Mucosa of stomach (tissue), 1 donor: Measurements from ENCODE around the gene WBP2.
"Not testable (repeated sequence)": the region's sequence is repeated elsewhere in the genome, so short reads cannot be mapped to it uniquely, and the experiment has no call there.

Source experiments
- H3K27me3 ChIP-seq: one replicate; pipeline ENCODE4 v1.7.0; 2013; ENCODE audit warnings: mild to moderate bottlenecking, low read length; ENCODE audit not compliant: control insufficient read depth, insufficient read depth
- H3K36me3 ChIP-seq: one replicate; pipeline ENCODE4 v1.7.0; 2013; ENCODE audit warnings: low read length; ENCODE audit not compliant: control insufficient read depth, insufficient read depth
- H3K4me1 ChIP-seq: one replicate; pipeline ENCODE4 v1.7.0; 2013; ENCODE audit warnings: mild to moderate bottlenecking, low read length; ENCODE audit not compliant: control insufficient read depth, insufficient read depth
- H3K4me3 ChIP-seq: one replicate; pipeline ENCODE4 v1.7.0; 2013; ENCODE audit warnings: low read length
- H3K9ac ChIP-seq: one replicate; pipeline ENCODE4 v1.7.0; 2013; ENCODE audit warnings: mild to moderate bottlenecking, low read length, moderate library complexity
- H3K9me3 ChIP-seq: one replicate; pipeline ENCODE4 v1.7.0; 2013; ENCODE audit warnings: mild to moderate bottlenecking, low read length, moderate library complexity; ENCODE audit not compliant: control insufficient read depth
- donor health status: Pancreatic carcinoma.

Gene WBP2

GRCh38 chr17:75854101-75854748, 910 bp downstream of the WBP2 start:
- H3K4me1 ChIP-seq = peaks cover 14% of the 10 kb centered on the region

GRCh38 chr17:75853433-75853832, 1.7 kb downstream of the WBP2 start:
- Histone ChIP-seq H3K36me3 (peaks cover 21% of the 10 kb centered on the region), H3K9me3 (no peaks in the 10 kb centered on the region), H3K27me3 (no peaks in the 10 kb centered on the region), H3K4me3 (no peak overlapping the region), H3K9ac (no peak overlapping the region), H3K4me1 (peaks cover 22% of the 10 kb centered on the region)

More at GRCh38 chr17:75854101-75854748, 910 bp downstream of the WBP2 start:
- no peaks in the 10 kb centered on the region for H3K9me3 ChIP-seq
- H3K36me3 ChIP-seq = peaks cover 16% of the 10 kb centered on the region
- peak overlapping the region; percentile 97 for H3K9ac ChIP-seq
- H3K4me3 ChIP-seq = peak overlapping the region; percentile 45
- H3K27me3 ChIP-seq = no peaks in the 10 kb centered on the region

- Histone ChIP-seq H3K4me1 (peaks cover 37% of the 10 kb centered on the region), H3K36me3 (peaks cover 38% of the 10 kb centered on the region)
- H3K27me3 ChIP-seq, H3K4me3 ChIP-seq, H3K9me3 ChIP-seq, H3K9ac ChIP-seq: not testable (repeated sequence)
Observed at GRCh38 chr17:75851693-75851991, 3.5 kb downstream of the WBP2 start.

GRCh38 chr17:75850928-75851692, 4.0 kb downstream of the WBP2 start:
- Histone ChIP-seq H3K4me1 (peaks cover 40% of the 10 kb centered on the region), H3K9ac (no peak overlapping the region), H3K36me3 (peaks cover 39% of the 10 kb centered on the region), H3K27me3 (no peaks in the 10 kb centered on the region), H3K4me3 (no peak overlapping the region), H3K9me3 (no peaks in the 10 kb centered on the region)

GRCh38 chr17:75849724-75850123, 5.4 kb downstream of the WBP2 start:
- H3K9ac ChIP-seq = no peak overlapping the region

GRCh38 chr17:75849279-75849646, 5.9 kb downstream of the WBP2 start:
- peaks cover 54% of the 10 kb centered on the region for H3K4me1 ChIP-seq
- no peak overlapping the region for H3K4me3 ChIP-seq
- peak overlapping the region; percentile 0 for H3K9ac ChIP-seq

More at GRCh38 chr17:75849724-75850123, 5.4 kb downstream of the WBP2 start:
- Histone ChIP-seq H3K4me1 (peaks cover 53% of the 10 kb centered on the region), H3K4me3 (no peak overlapping the region), H3K27me3 (no peaks in the 10 kb centered on the region), H3K9me3 (no peaks in the 10 kb centered on the region), H3K36me3 (peaks cover 39% of the 10 kb centered on the region)

GRCh38 chr17:75848523-75849278, 6.4 kb downstream of the WBP2 start:
- H3K9me3 ChIP-seq = no peaks in the 10 kb centered on the region
- H3K36me3 ChIP-seq = peaks cover 39% of the 10 kb centered on the region
- no peaks in the 10 kb centered on the region for H3K27me3 ChIP-seq
- H3K4me3 ChIP-seq = no peak overlapping the region
- H3K9ac ChIP-seq = peak overlapping the region; percentile 0
- H3K4me1 ChIP-seq = peaks cover 54% of the 10 kb centered on the region

More at GRCh38 chr17:75849279-75849646, 5.9 kb downstream of the WBP2 start:
- peaks cover 39% of the 10 kb centered on the region for H3K36me3 ChIP-seq
- H3K9me3 ChIP-seq = no peaks in the 10 kb centered on the region
- H3K27me3 ChIP-seq = no peaks in the 10 kb centered on the region

GRCh38 chr17:75847614-75848522, 7.3 kb downstream of the WBP2 start:
- Histone ChIP-seq H3K27me3 (no peaks in the 10 kb centered on the region), H3K9ac (peak overlapping the region; percentile 34), H3K4me1 (peaks cover 58% of the 10 kb centered on the region), H3K9me3 (no peaks in the 10 kb centered on the region), H3K4me3 (no peak overlapping the region), H3K36me3 (peaks cover 39% of the 10 kb centered on the region)

- Histone ChIP-seq H3K27me3 (no peaks in the 10 kb centered on the region), H3K9ac (peak overlapping the region; percentile 34), H3K4me1 (peaks cover 58% of the 10 kb centered on the region), H3K4me3 (no peak overlapping the region), H3K36me3 (peaks cover 39% of the 10 kb centered on the region), H3K9me3 (no peaks in the 10 kb centered on the region)
Observed at GRCh38 chr17:75846692-75847613, 8.2 kb downstream of the WBP2 start.

- Histone ChIP-seq H3K9ac (no peak overlapping the region), H3K9me3 (no peaks in the 10 kb centered on the region), H3K4me1 (peaks cover 58% of the 10 kb centered on the region), H3K27me3 (no peaks in the 10 kb centered on the region), H3K36me3 (peaks cover 36% of the 10 kb centered on the region), H3K4me3 (no peak overlapping the region)
Observed at GRCh38 chr17:75845933-75846691, 9.0 kb downstream of the WBP2 start.
